GM12878 (cell line): ENCODE results near the gene MOB2. TPM values are rescaled to one million over a fixed set of nuclear protein-coding genes. Genes with fewer than 3 reads are reported as not detected.

Source experiments
- ATAC-seq: fragments of 200-7000 bp; cut with Tn5 transposase; 3 replicates; pipeline ENCODE4 v1.9.1; 2020; ENCODE audit warnings: mild to moderate bottlenecking, moderate library complexity
- BruUV-seq: library from RNA; stranded (reverse); fragments of 400-500 nt; replicated peaks from 2 replicates; lab custom pipeline; 2021; lab: Mats Ljungman, UMichigan
- CTCF ChIA-PET: fragments of 300-600 bp; sonication (Branson Sonifier 250); formaldehyde crosslinking; extraction: SDS; loops from one replicate; lab custom pipeline; 2021; ENCODE audit warnings: inconsistent platforms; lab: Yijun Ruan, JAX
- POLR2A ChIA-PET: fragments of 350-600 bp; formaldehyde crosslinking; extraction: SDS; loops from one replicate; lab custom pipeline; 2021; ENCODE audit warnings: inconsistent platforms; lab: Charles Lee
- RAD21 ChIA-PET: fragments of 300-600 bp; sonication (Branson Sonifier 250); formaldehyde crosslinking; loops from one replicate; lab custom pipeline; 2023; ENCODE audit warnings: antibody characterized with exemption; ENCODE audit not compliant: unreplicated experiment; lab: Charles Lee
- SMC1A ChIA-PET: fragments of 300-600 bp; sonication (Branson Sonifier 250); formaldehyde crosslinking; loops from one replicate; lab custom pipeline; 2023; ENCODE audit not compliant: unreplicated experiment, uncharacterized antibody; lab: Charles Lee
- DNase-seq: peaks from one replicate; pipeline ENCODE4 v3.0.0-alpha.2; 2011; ENCODE audit warnings: low read depth, low spot score
- FAIRE-seq: peaks from 3 replicates; lab custom pipeline; 2011; peaks lifted over from hg19 to GRCh38; lab: Jason Lieb, UNC
- H2AFZ ChIP-seq: 2 replicates; pipeline ENCODE4 v1.6.0; 2011; ENCODE audit warnings: low read depth, low read length, control low read depth; ENCODE audit not compliant: control insufficient read depth
- H3K27ac ChIP-seq: 2 replicates; pipeline ENCODE4 v1.5.1; 2011; ENCODE audit warnings: control low read depth; ENCODE audit not compliant: control insufficient read depth, insufficient read depth
- H3K27me3 ChIP-seq, 2 experiments: replicated peaks in 1 of 2; 2 replicates each; pipeline versions ENCODE4 v1.6.0 to v1.6.1; 2011; ENCODE audit warnings: low read length in 1 of 2; ENCODE audit not compliant: control insufficient read depth in 2 of 2, insufficient read depth in 2 of 2
- H3K36me3 ChIP-seq, 2 experiments: 2 replicates each; pipeline ENCODE4 v1.5.1; 2011; ENCODE audit warnings: low read length in 1 of 2; ENCODE audit not compliant: control insufficient read depth in 2 of 2, insufficient read depth in 2 of 2
- H3K4me1 ChIP-seq: 2 replicates; pipeline ENCODE4 v1.6.1; 2011; ENCODE audit warnings: mild to moderate bottlenecking, low read length, moderate library complexity, mixed read lengths; ENCODE audit not compliant: control insufficient read depth, insufficient read depth
- H3K4me2 ChIP-seq: 2 replicates; pipeline ENCODE4 v1.6.0; 2011; ENCODE audit warnings: control low read depth; ENCODE audit not compliant: control insufficient read depth, insufficient read depth
- H3K4me3 ChIP-seq: fragments of 200-600 bp; sonication (generic); 2 replicates; pipeline ENCODE4 v1.5.1; 2016
- H3K79me2 ChIP-seq: 2 replicates; pipeline ENCODE4 v1.6.0; 2011; ENCODE audit warnings: low read length; ENCODE audit not compliant: control insufficient read depth, insufficient read depth
- H3K9ac ChIP-seq: 2 replicates; pipeline ENCODE4 v1.8.0; 2011; ENCODE audit warnings: low read length, control low read depth, mixed read lengths; ENCODE audit not compliant: control insufficient read depth, insufficient read depth
- H3K9me3 ChIP-seq: replicated peaks from 3 replicates; pipeline ENCODE4 v1.5.1; 2011; ENCODE audit warnings: mild to moderate bottlenecking, low read length; ENCODE audit not compliant: control insufficient read depth, insufficient read depth
- H4K20me1 ChIP-seq: 2 replicates; pipeline ENCODE4 v1.6.0; 2011; ENCODE audit not compliant: control insufficient read depth, insufficient read depth
- CREB1 ChIP-seq: IDR thresholded peaks from 2 replicates; pipeline ENCODE4 v1.6.1; 2012; ENCODE audit warnings: low read depth, mild to moderate bottlenecking, inconsistent platforms
- E2F4 ChIP-seq: IDR thresholded peaks from 2 replicates; pipeline ENCODE4 v1.6.1; 2012; ENCODE audit warnings: low read depth, low read length, improper control_type of control experiment
- EGR1 ChIP-seq, 2 experiments: IDR thresholded peaks; 1 replicate in 1 of 2; 2 replicates in 1 of 2; pipeline ENCODE4 v1.6.1; 2011 to 2012; ENCODE audit warnings: low read depth in 2 of 2, low read length in 2 of 2, borderline replicate concordance in 1 of 2, mild to moderate bottlenecking in 1 of 2, moderate library complexity in 1 of 2
- IKZF2 ChIP-seq, 2 experiments: fragments of 450-650 bp; IDR thresholded peaks; 2 replicates each; pipeline ENCODE4 v1.6.1; 2017; ENCODE audit warnings: mild to moderate bottlenecking in 2 of 2, moderate library complexity in 2 of 2
- IRF5 ChIP-seq: fragments of 450-650 bp; IDR thresholded peaks from 2 replicates; pipeline ENCODE4 v1.6.1; 2017; ENCODE audit warnings: borderline replicate concordance
- KAT2A ChIP-seq: conservative IDR thresholded peaks from 2 replicates; pipeline ENCODE4 v1.6.1; 2011; ENCODE audit warnings: low read depth, low read length; ENCODE audit not compliant: control insufficient read depth
- MXI1 ChIP-seq: fragments of 150-350 bp; IDR thresholded peaks from 2 replicates; pipeline ENCODE4 v1.6.1; 2011; ENCODE audit warnings: low read depth, mild to moderate bottlenecking, inconsistent platforms, low read length, improper control_type of control experiment
- NFYA ChIP-seq: IDR thresholded peaks from 2 replicates; pipeline ENCODE4 v1.6.1; 2011; ENCODE audit warnings: low read depth, mild to moderate bottlenecking, low read length, improper control_type of control experiment, borderline replicate concordance
- POLR2A ChIP-seq: IDR thresholded peaks from 2 replicates; pipeline ENCODE4 v1.6.1; 2011; ENCODE audit warnings: low read depth, mild to moderate bottlenecking, low read length
- RELB ChIP-seq: fragments of 450-650 bp; IDR thresholded peaks from 2 replicates; pipeline ENCODE4 v1.6.1; 2017; ENCODE audit warnings: low read depth, mild to moderate bottlenecking, moderate library complexity
- SIN3A ChIP-seq: IDR thresholded peaks from 2 replicates; pipeline ENCODE4 v1.6.1; 2012; ENCODE audit warnings: low read depth, low read length, improper control_type of control experiment
- SMAD5 ChIP-seq: IDR thresholded peaks from 2 replicates; pipeline ENCODE4 v1.6.1; 2016; ENCODE audit warnings: antibody characterized with exemption, low read depth
- SUPT20H ChIP-seq: IDR thresholded peaks from 2 replicates; pipeline ENCODE4 v1.6.1; 2011; ENCODE audit warnings: low read depth, mild to moderate bottlenecking, low read length, moderate library complexity, borderline replicate concordance; ENCODE audit not compliant: control insufficient read depth
- WGBS: methylation state at CpG from one replicate; pipeline ENCODE4 v1.1.6; 2016; ENCODE audit warnings: low lambda C conversion rate; ENCODE audit not compliant: insufficient replicate concordance, insufficient coverage; ENCODE audit errors: missing lambda C conversion rate; 5-methylcytosine and 5-hydroxymethylcytosine counted together
- in situ Hi-C: fragments of 300-500 bp; cut with MboI; formaldehyde crosslinking; loops from 9 replicates; pipeline ENCODE4 v1.14.3; 2018; ENCODE audit warnings: mixed read lengths
- intact Hi-C: fragments of 100-400 bp; cut with micrococcal nuclease; formaldehyde crosslinking; loops from one replicate; pipeline ENCODE4 v1.14.2; 2022; ENCODE audit not compliant: unreplicated experiment
- polyA plus RNA-seq, 11 experiments: library from polyadenylated mRNA; depleted of rRNA in 4 of 11; unstranded in 6 of 11; stranded (reverse) in 5 of 11; fragments of >200 nt; fragmentation: Nextera tagmentation in 4 of 11; fragmentation: Illumina TruSeq in 1 of 11; extraction: Ambion mirVana in 4 of 11; extraction: Trizol in 1 of 11; gene quantifications; 1 replicate in 1 of 11; 2 replicates in 10 of 11; pipeline versions ENCODE4 v1.2.1 to v1.2.3, GENCODE V29; 2011 to 2016; ENCODE audit warnings: inconsistent platforms in 2 of 11, missing spikeins in 2 of 11, low read depth in 1 of 11
- total RNA-seq, 4 experiments: library from RNA; depleted of rRNA in 3 of 4; stranded (reverse); fragments of >200 nt in 3 of 4; fragmentation: Illumina TruSeq in 1 of 4; extraction: Trizol in 1 of 4; gene quantifications; 2 replicates each; pipeline versions ENCODE4 v1.2.1 to v1.2.3, GENCODE V29; 2013 to 2021

The MOB2 gene
- total and polyA plus RNA-seq, 10 of the 15 experiments (the other 5 are each of a cell fraction or from before 2014, with no cell fraction given), result 0.10 to 34.6 (median 15.5) TPM

- no peaks in the 10 kb centered on the region; the same call in none of the 2 replicates for H3K79me2 ChIP-seq
These were observed 12.8 kb upstream of the MOB2 start for GRCh38 chr11:1499261-1499890.

GRCh38 chr11:1498262-1498661 lies 11.7 kb upstream of the MOB2 start:
- ChIA-PET SMC1A (interaction anchor here (0.6 kb wide), 1 partner anchor 453 kb away, joined by 3 read pairs; no protein-coding TSS in a partner anchor), POLR2A (no interaction called here), CTCF (interaction anchor here (0.6 to 1.2 kb wide), 3 partner anchors 8 to 189 kb away, joined by 3 to 5 read pairs (median 3); no protein-coding TSS in a partner anchor), RAD21 (no interaction called here)
- DNase-seq, result no peak
- in situ Hi-C loops (no loop called here), intact Hi-C loops (no loop called here)
- no peak for FAIRE-seq
- ATAC-seq, result no peak
- no peaks in the 10 kb centered on the region for H3K27me3 ChIP-seq
- no TSS peak for BruUV-seq
- peaks cover 3% of the 10 kb centered on the region; the same call in 1 of the 2 replicates for H3K4me1 ChIP-seq
- no peak overlapping the region for H3K4me2 ChIP-seq
- H3K27ac ChIP-seq, result no peak overlapping the region
- no peak overlapping the region for H2AFZ ChIP-seq
- no peaks in the 10 kb centered on the region for H4K20me1 ChIP-seq
- H3K9ac ChIP-seq, result no peak overlapping the region
- 98% methylated on average over 13 of the region's 13 CpGs for WGBS
- H3K9me3 ChIP-seq, result peaks cover 2% of the 10 kb centered on the region; the same call in 2 of the 3 replicates
- peaks cover 0 to 2% of the 10 kb centered on the region in 2 experiments; a peak in 2 of 4 replicates for H3K36me3 ChIP-seq
- H3K4me3 ChIP-seq, result no peak overlapping the region
- H3K79me2 ChIP-seq, result no peaks in the 10 kb centered on the region; the same call in none of the 2 replicates
- TF ChIP-seq NFYA (no peak), RELB (no peak), SMAD5 (no peak), IRF5 (no peak), CREB1 (no peak), SIN3A (no peak), KAT2A (no peak), SUPT20H (no peak), E2F4 (no peak), IKZF2 (IDR thresholded peaks at IDR 0.05) (no peak)

More at GRCh38 chr11:1499261-1499890, 12.8 kb upstream of the MOB2 start:
- Histone ChIP-seq H3K4me2 (no peak overlapping the region), H2AFZ (no peak overlapping the region), H3K9me3 (peaks cover 2% of the 10 kb centered on the region; the same call in 2 of the 3 replicates), H4K20me1 (no peaks in the 10 kb centered on the region), H3K27me3 (no peaks in the 10 kb centered on the region), H3K4me3 (no peak overlapping the region), H3K4me1 (peaks cover 3% of the 10 kb centered on the region; the same call in 1 of the 2 replicates), H3K27ac (no peak overlapping the region), H3K9ac (no peak overlapping the region), H3K36me3 (peaks cover 0 to 2% of the 10 kb centered on the region in 2 experiments; a peak in 2 of 4 replicates)
- ChIA-PET CTCF (no interaction called here), RAD21 (no interaction called here), POLR2A (no interaction called here), SMC1A (no interaction called here)
- BruUV-seq, result no TSS peak
- WGBS, result 95% methylated on average over 28 of the region's 28 CpGs
- in situ Hi-C loops (no loop called here), intact Hi-C loops (no loop called here)
- TF ChIP-seq EGR1 (IDR thresholded peaks at IDR 0.05; ENCODE audit: borderline replicate concordance in 1 of 2, low read depth in 2 of 2, low read length in 2 of 2), result peak in 1 of 2 experiments; percentile 8; a peak in 1 of 3 replicates
- TF ChIP-seq POLR2A, result 0 out of 2 replicates have a peak, but pooled peaks have one; percentile 32
- no peak for TF ChIP-seq MXI1
- no peak for DNase-seq
- FAIRE-seq, result no peak
- no peak for ATAC-seq
